HepG2 (cell line): Measurements from ENCODE around the gene AKR1A1. TPM values are rescaled to one million over a fixed set of nuclear protein-coding genes. Genes with fewer than 3 reads are reported as not detected.

Source experiments
- CBX2 ChIP-seq, 2 experiments: fragments of 200-600 bp in 1 of 2; sonication (generic); formaldehyde crosslinking in 1 of 2; IDR thresholded peaks; 2 replicates each; pipeline versions ENCODE4 v1.7.0 to v1.8.1; 2018 to 2022; ENCODE audit warnings: low read depth in 2 of 2, low read length in 1 of 2, mild to moderate bottlenecking in 1 of 2, missing genetic modification reagents in 1 of 2
- ESRRA ChIP-seq: sonication (generic); formaldehyde crosslinking; IDR thresholded peaks from 2 replicates; pipeline ENCODE4 v1.5.1; 2020; ENCODE audit warnings: mild to moderate bottlenecking, low read depth, missing genetic modification reagents
- GABPA ChIP-seq, 2 experiments: IDR thresholded peaks; 2 replicates each; pipeline ENCODE4 v1.6.1; 2011 to 2016; ENCODE audit warnings: low read depth in 2 of 2, low read length in 1 of 2, missing biosample characterization in 1 of 2, missing genetic modification characterization in 1 of 2
- HIVEP1 ChIP-seq: sonication (generic); formaldehyde crosslinking; IDR thresholded peaks from 2 replicates; pipeline ENCODE4 v1.4.0; 2020; ENCODE audit warnings: mild to moderate bottlenecking, missing genetic modification reagents
- HMG20A ChIP-seq: IDR thresholded peaks from 2 replicates; pipeline ENCODE4 v1.6.1; 2016; ENCODE audit warnings: borderline replicate concordance
- KAT7 ChIP-seq: IDR thresholded peaks from 2 replicates; pipeline ENCODE4 v1.6.1; 2018; ENCODE audit warnings: borderline replicate concordance, missing compliant biosample characterization
- KDM2A ChIP-seq: sonication (generic); formaldehyde crosslinking; IDR thresholded peaks from 2 replicates; pipeline ENCODE4 v1.4.0; 2020; ENCODE audit warnings: low read depth, missing genetic modification reagents, borderline replicate concordance
- KLF9 ChIP-seq: IDR thresholded peaks from 2 replicates; pipeline ENCODE4 v1.6.1; 2016; ENCODE audit warnings: low read depth
- MBNL3 ChIP-seq: fragments of 250-450 bp; sonication (Bioruptor Pico); conservative IDR thresholded peaks from 2 replicates; pipeline ENCODE4 v1.8.0; 2022; ENCODE audit warnings: mild to moderate bottlenecking, inconsistent platforms
- MIER3 ChIP-seq: IDR thresholded peaks from 2 replicates; pipeline ENCODE4 v1.6.1; 2016; ENCODE audit warnings: missing compliant biosample characterization, borderline replicate concordance
- MZF1 ChIP-seq: sonication (generic); formaldehyde crosslinking; IDR thresholded peaks from 2 replicates; pipeline ENCODE4 v1.8.1; 2023; ENCODE audit warnings: mild to moderate bottlenecking, missing genetic modification reagents, borderline replicate concordance
- NFIC ChIP-seq: IDR thresholded peaks from 2 replicates; pipeline ENCODE4 v1.6.1; 2012; ENCODE audit warnings: mild to moderate bottlenecking, low read length, inconsistent platforms
- RFX3 ChIP-seq: IDR thresholded peaks from 2 replicates; pipeline ENCODE4 v1.6.1; 2016; ENCODE audit warnings: missing biosample characterization, missing genetic modification reagents
- SAP130 ChIP-seq: IDR thresholded peaks from 2 replicates; pipeline ENCODE4 v1.6.1; 2016; ENCODE audit warnings: low read depth
- SRF ChIP-seq: IDR thresholded peaks from 2 replicates; pipeline ENCODE4 v1.6.1; 2011; ENCODE audit warnings: mild to moderate bottlenecking, low read depth, low read length, moderate library complexity
- STAG1 ChIP-seq: sonication (generic); formaldehyde crosslinking; IDR thresholded peaks from 2 replicates; pipeline ENCODE4 v1.4.0; 2020; ENCODE audit warnings: missing genetic modification reagents
- TCF7 ChIP-seq: sonication (generic); IDR thresholded peaks from 2 replicates; pipeline ENCODE4 v1.6.1; 2016; ENCODE audit warnings: antibody characterized with exemption, low read depth
- ZFAT ChIP-seq: sonication (generic); formaldehyde crosslinking; conservative IDR thresholded peaks from 2 replicates; pipeline ENCODE4 v1.8.1; 2023; ENCODE audit warnings: missing genetic modification reagents, inconsistent platforms
- ZFP82 ChIP-seq: sonication (generic); formaldehyde crosslinking; IDR thresholded peaks from 2 replicates; pipeline ENCODE4 v1.5.1; 2020; ENCODE audit warnings: mild to moderate bottlenecking, missing genetic modification reagents, borderline replicate concordance
- ZMAT3 ChIP-seq: sonication (generic); formaldehyde crosslinking; conservative IDR thresholded peaks from 2 replicates; pipeline ENCODE4 v1.7.0; 2021; ENCODE audit warnings: missing genetic modification reagents
- ZNF354B ChIP-seq: sonication (generic); formaldehyde crosslinking; IDR thresholded peaks from 2 replicates; pipeline ENCODE4 v1.8.0; 2022; ENCODE audit warnings: mild to moderate bottlenecking, missing genetic modification reagents
- ZNF501 ChIP-seq: sonication (generic); formaldehyde crosslinking; IDR thresholded peaks from 2 replicates; pipeline ENCODE4 v1.5.1; 2020; ENCODE audit warnings: mild to moderate bottlenecking, moderate library complexity, missing genetic modification reagents
- ZNF556 ChIP-seq: sonication (generic); formaldehyde crosslinking; IDR thresholded peaks from 2 replicates; pipeline ENCODE4 v1.4.0; 2020; ENCODE audit warnings: mild to moderate bottlenecking, missing genetic modification reagents, borderline replicate concordance
- ZNF616 ChIP-seq: sonication (generic); formaldehyde crosslinking; IDR thresholded peaks from 2 replicates; pipeline ENCODE4 v1.5.0; 2020; ENCODE audit warnings: low read depth, mild to moderate bottlenecking, missing genetic modification reagents
- ZNF7 ChIP-seq: IDR thresholded peaks from 2 replicates; pipeline ENCODE4 v1.6.1; 2016; ENCODE audit warnings: missing biosample characterization, missing genetic modification reagents
- ZSCAN12 ChIP-seq: sonication (generic); formaldehyde crosslinking; IDR thresholded peaks from 2 replicates; pipeline ENCODE4 v1.9.0; 2021; ENCODE audit warnings: mild to moderate bottlenecking, missing genetic modification reagents
- polyA plus RNA-seq, 8 experiments: library from polyadenylated mRNA; depleted of rRNA in 3 of 8; stranded (reverse) in 7 of 8; unstranded in 1 of 8; fragments of >200 nt; fragmentation: Illumina TruSeq in 4 of 8; extraction: Trizol in 4 of 8; gene quantifications; 2 replicates each; pipeline versions ENCODE4 v1.2.1 to v1.2.3, GENCODE V29; 2011 to 2016; ENCODE audit warnings: low read depth in 4 of 8, missing spikeins in 1 of 8, mixed read lengths in 1 of 8; ENCODE audit not compliant: insufficient read depth in 1 of 8
- total RNA-seq, 5 experiments: library from RNA; depleted of rRNA; stranded (reverse); fragments of >200 nt; fragmentation: Illumina TruSeq; extraction: Trizol; gene quantifications; 2 replicates each; pipeline ENCODE4 v1.2.3, GENCODE V29; 2016; ENCODE audit warnings: low read depth in 1 of 5
- TF ChIP-seq, protein P1 (sequence below): sonication (generic); formaldehyde crosslinking; IDR thresholded peaks from 2 replicates; pipeline ENCODE4 v1.4.0; 2020; ENCODE audit warnings: mild to moderate bottlenecking, missing genetic modification reagents
- TF ChIP-seq, protein P2 (sequence below): IDR thresholded peaks from 2 replicates; pipeline ENCODE4 v1.6.1; 2016; ENCODE audit warnings: low read depth, control low read depth
- TF ChIP-seq, protein P3 (sequence below): IDR thresholded peaks from 2 replicates; pipeline ENCODE4 v1.6.1; 2018; ENCODE audit warnings: missing genetic modification reagents

AKR1A1 gene
- total and polyA plus RNA-seq, 2 of the 13 experiments (the other 11 are each of a cell fraction or from before 2014, with no cell fraction given) = 181 to 217 TPM

DNA sequence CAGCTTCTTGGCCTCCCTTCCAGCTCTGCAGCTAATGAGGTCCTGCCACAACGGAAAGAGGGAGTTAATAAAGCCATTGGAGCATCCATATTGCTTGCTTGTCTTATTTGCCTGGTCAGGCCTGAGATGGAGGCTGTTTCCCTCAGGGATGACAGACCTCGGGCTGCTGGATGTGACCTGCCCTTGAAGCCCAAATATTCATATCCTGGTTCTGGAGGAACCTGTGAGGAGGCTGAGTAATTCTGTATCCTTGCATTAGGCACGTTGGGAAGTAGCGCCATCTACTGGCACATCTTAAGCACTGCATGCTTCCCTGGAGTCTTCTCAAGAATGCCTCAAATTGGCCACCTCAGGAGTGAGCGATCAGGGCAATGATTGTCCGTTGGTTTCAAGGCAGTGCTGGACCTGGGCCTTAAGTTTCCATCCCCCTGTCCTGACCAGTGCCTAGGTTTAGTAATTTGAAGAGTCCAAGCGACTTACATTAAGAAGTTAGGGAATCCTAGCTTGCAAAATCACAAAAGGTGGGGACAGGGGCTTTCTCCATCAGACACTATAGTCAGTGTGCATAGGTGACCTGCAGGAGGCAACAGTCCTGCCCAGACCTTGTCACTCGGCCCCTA lies 19.4 kb downstream of the AKR1A1 start (continued):
- TF ChIP-seq KDM2A (CRISPR knock-in tag) (0 out of 2 replicates have a peak, but pooled peaks have one; percentile 29), CBX2 (IDR thresholded peaks at IDR 0.05; ENCODE audit: low read depth, low read length) (no peak), CBX2 (CRISPR knock-in tag; IDR thresholded peaks at IDR 0.05; ENCODE audit: low read depth) (no peak), KLF9 (CRISPR knock-in tag) (no peak), ZFP82 (CRISPR knock-in tag) (no peak), NFIC (no peak), HIVEP1 (CRISPR knock-in tag) (no peak), STAG1 (CRISPR knock-in tag) (peak; percentile 95), ZNF7 (CRISPR knock-in tag) (no peak), MBNL3 (CRISPR knock-in tag) (no peak), ZFAT (no peak), ESRRA (CRISPR knock-in tag) (no peak), ZNF616 (CRISPR knock-in tag) (no peak), KAT7 (no peak), RFX3 (no peak), ZSCAN12 (CRISPR knock-in tag) (no peak), SRF (no peak), TCF7 (no peak), ZMAT3 (CRISPR knock-in tag) (0 out of 2 replicates have a peak, but pooled peaks have one; percentile 32), MIER3 (CRISPR knock-in tag) (no peak), HMG20A (no peak), ZNF354B (CRISPR knock-in tag) (no peak), MZF1 (CRISPR knock-in tag) (no peak), ZNF501 (no peak), SAP130 (peak; percentile 58; the same call in 1 of the 2 replicates), GABPA (IDR thresholded peaks at IDR 0.05; ENCODE audit: low read depth, low read length) (no peak), GABPA (CRISPR knock-in tag; IDR thresholded peaks at IDR 0.05; ENCODE audit: low read depth) (no peak), ZNF556 (CRISPR knock-in tag) (no peak)
- TF ChIP-seq, protein P1, sequence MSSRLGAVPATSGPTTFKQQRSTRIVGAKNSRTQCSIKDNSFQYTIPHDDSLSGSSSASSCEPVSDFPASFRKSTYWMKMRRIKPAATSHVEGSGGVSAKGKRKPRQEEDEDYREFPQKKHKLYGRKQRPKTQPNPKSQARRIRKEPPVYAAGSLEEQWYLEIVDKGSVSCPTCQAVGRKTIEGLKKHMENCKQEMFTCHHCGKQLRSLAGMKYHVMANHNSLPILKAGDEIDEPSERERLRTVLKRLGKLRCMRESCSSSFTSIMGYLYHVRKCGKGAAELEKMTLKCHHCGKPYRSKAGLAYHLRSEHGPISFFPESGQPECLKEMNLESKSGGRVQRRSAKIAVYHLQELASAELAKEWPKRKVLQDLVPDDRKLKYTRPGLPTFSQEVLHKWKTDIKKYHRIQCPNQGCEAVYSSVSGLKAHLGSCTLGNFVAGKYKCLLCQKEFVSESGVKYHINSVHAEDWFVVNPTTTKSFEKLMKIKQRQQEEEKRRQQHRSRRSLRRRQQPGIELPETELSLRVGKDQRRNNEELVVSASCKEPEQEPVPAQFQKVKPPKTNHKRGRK (CRISPR knock-in tag) = no peak
- TF ChIP-seq, protein P2, sequence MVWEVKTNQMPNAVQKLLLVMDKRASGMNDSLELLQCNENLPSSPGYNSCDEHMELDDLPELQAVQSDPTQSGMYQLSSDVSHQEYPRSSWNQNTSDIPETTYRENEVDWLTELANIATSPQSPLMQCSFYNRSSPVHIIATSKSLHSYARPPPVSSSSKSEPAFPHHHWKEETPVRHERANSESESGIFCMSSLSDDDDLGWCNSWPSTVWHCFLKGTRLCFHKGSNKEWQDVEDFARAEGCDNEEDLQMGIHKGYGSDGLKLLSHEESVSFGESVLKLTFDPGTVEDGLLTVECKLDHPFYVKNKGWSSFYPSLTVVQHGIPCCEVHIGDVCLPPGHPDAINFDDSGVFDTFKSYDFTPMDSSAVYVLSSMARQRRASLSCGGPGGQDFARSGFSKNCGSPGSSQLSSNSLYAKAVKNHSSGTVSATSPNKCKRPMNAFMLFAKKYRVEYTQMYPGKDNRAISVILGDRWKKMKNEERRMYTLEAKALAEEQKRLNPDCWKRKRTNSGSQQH (CRISPR knock-in tag) = 0 out of 2 replicates have a peak, but pooled peaks have one; percentile 35
- TF ChIP-seq, protein P3, sequence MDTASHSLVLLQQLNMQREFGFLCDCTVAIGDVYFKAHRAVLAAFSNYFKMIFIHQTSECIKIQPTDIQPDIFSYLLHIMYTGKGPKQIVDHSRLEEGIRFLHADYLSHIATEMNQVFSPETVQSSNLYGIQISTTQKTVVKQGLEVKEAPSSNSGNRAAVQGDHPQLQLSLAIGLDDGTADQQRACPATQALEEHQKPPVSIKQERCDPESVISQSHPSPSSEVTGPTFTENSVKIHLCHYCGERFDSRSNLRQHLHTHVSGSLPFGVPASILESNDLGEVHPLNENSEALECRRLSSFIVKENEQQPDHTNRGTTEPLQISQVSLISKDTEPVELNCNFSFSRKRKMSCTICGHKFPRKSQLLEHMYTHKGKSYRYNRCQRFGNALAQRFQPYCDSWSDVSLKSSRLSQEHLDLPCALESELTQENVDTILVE (CRISPR knock-in tag) = 0 out of 2 replicates have a peak, but pooled peaks have one; percentile 41
